H54 (cell line): ENCODE measurements around the gene FIGN.

ENCODE experiments used
- DNase-seq: peaks from one replicate; pipeline ENCODE4 v3.0.0; 2011; ENCODE audit warnings: low spot score, mixed read lengths; ENCODE audit not compliant: insufficient read length
- FAIRE-seq: peaks from 3 replicates; lab custom pipeline; 2011; peaks lifted over from hg19 to GRCh38; lab: Jason Lieb, UNC
- POLR2A ChIP-seq: IDR thresholded peaks from 2 replicates; pipeline ENCODE4 v1.6.1; 2011; ENCODE audit warnings: low read depth, mild to moderate bottlenecking, low read length

FIGN gene

GRCh38 chr2:163733301-163733938 lies 2.4 kb downstream of the FIGN start:
- DNase-seq (no peak), FAIRE-seq (peak; percentile 86)
- TF ChIP-seq POLR2A, result no peak

- FAIRE-seq, result peak; percentile 88
- no peak for DNase-seq
- TF ChIP-seq POLR2A, result no peak
Measured at GRCh38 chr2:163732727-163733126, 3.1 kb downstream of the FIGN start.

GRCh38 chr2:163731735-163732134 lies 4.1 kb downstream of the FIGN start:
- no peak for TF ChIP-seq POLR2A

GRCh38 chr2:163730556-163730955 lies 5.3 kb downstream of the FIGN start:
- no peak for FAIRE-seq
- no peak for DNase-seq
- TF ChIP-seq POLR2A, result no peak

More at GRCh38 chr2:163731735-163732134, 4.1 kb downstream of the FIGN start:
- FAIRE-seq (peak; percentile 50), DNase-seq (no peak)

DNA sequence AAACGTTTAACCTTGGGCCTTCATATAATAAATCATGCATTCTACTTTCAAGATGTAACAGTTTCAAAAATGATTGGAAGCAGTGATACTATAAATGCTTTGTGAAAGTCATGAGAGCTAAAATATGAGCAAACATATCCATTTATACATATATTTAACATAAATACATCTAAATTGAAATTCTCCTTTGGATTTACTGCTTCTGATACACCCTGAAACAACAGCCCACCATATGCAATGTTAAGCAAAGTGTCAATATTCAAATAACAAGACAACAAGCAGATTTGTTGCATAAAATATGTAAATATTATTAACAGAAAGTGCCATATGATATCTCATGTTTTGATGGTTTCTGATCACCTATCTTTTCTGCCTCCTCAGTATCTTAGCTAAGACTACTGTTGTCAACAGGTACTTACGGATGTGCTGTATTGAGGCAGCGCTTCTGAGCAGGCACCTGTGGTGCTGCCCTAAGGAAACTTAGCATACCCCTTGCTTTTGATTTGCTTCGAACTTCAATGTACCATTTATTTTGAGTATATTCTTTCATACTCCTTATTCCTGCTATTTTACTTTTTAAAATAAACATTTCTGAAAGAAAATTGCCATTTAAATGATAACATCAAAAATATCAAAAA lies 6.1 kb downstream of the FIGN start:
- no peak for TF ChIP-seq POLR2A
- DNase-seq (no peak), FAIRE-seq (peak; percentile 30)

GRCh38 chr2:163723881-163724280 lies 11.9 kb downstream of the FIGN start:
- no peak for DNase-seq
- no peak for TF ChIP-seq POLR2A
- no peak for FAIRE-seq

DNA sequence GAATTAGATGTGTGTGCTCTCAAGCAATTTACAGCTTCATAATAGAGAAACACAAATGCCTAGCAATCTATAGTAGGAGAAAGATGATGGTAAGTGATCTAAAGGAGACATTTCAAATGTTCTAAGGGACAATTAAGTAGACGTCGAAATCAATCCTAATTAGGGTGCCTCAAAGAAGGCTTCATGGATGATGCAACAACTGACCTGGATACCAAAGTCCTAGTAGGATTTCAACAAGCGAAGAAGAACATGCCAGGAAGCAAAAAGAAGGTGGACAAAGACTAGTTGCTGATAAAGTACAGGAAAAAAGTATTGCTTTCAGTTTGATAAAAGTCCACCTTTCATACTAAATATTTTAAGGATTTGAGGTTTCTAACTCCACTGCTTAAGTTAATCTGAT lies 12.5 kb downstream of the FIGN start:
- no peak for FAIRE-seq
- no peak for DNase-seq
- TF ChIP-seq POLR2A, result no peak

- FAIRE-seq, result peak; percentile 20
- DNase-seq, result no peak
- no peak for TF ChIP-seq POLR2A
Measured at GRCh38 chr2:163719331-163719730, 16.5 kb downstream of the FIGN start.

GRCh38 chr2:163717993-163718680 lies 17.7 kb downstream of the FIGN start:
- no peak for DNase-seq
- no peak for FAIRE-seq
- TF ChIP-seq POLR2A, result no peak

- no peak for TF ChIP-seq POLR2A
- DNase-seq (no peak), FAIRE-seq (no peak)
Measured at GRCh38 chr2:163717515-163717914, 18.3 kb downstream of the FIGN start.

DNA sequence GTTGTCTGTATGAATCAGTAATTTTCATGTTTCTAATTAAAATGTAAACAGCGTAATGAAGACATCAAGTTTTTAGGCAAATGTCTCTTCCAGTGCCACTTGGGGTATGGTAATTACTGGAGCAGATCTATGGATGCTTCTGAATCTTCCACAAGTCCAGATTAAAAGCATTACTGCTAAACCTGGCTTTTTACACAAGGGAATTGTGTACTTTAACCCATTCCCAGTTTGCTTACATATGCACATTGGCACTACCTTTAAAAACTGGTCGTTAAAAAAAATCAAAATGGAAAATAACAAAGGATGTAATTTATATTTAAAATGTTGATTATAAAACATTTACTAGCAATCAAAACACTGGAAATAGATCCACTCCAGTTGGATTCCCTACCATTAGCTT lies 19.7 kb downstream of the FIGN start:
- FAIRE-seq, result no peak
- no peak for DNase-seq
- TF ChIP-seq POLR2A, result no peak

GRCh38 chr2:163715668-163716067 lies 20.1 kb downstream of the FIGN start:
- FAIRE-seq (no peak), DNase-seq (no peak)
- TF ChIP-seq POLR2A, result no peak

- no peak for FAIRE-seq
- no peak for DNase-seq
- TF ChIP-seq POLR2A, result no peak
Measured at GRCh38 chr2:163715199-163715598, 20.6 kb downstream of the FIGN start.

DNA sequence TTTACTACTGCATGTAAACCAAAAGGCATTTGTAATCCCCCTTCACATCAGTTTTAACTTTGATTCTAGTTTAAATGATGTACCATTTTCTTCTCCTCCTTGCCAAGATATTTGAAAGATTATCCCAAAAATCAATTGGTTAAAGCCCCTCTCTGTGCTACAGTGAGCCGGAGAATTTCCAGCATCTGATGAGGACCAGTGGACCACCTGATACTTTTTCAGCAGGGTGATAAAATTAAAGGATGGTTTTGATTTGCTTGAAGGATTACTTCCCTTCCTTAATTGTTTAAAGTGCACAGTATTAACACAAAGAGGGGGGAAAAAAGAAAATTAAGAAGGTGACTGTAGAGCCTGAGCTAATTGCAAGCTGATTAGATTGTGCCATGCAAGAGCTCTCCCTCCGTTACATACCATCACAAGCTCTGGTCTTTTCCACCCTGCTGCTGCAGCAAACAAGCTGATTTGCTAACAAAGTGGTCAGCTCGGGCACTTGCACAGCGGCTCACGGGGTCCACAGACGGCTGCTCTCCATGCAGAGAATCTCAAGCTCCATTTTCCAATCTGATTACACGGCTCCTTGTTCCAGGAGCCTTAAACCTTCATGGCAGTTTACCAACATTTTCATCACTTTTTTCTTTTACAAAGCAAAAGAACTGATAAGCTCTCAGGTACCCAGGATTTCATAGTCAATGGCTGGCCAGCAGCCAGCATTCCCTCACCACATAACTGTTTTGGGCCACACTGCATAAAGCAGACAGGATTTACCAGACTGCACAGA lies 22.1 kb downstream of the FIGN start:
- no peak for DNase-seq
- FAIRE-seq, result no peak
- no peak for TF ChIP-seq POLR2A

GRCh38 chr2:163711699-163712098 lies 24.1 kb downstream of the FIGN start:
- no peak for TF ChIP-seq POLR2A
- no peak for FAIRE-seq
- no peak for DNase-seq
